NCI-H524 treated with DMSO at 0.1 percent for 48 hours (cell line): ENCODE measurements around the gene KSR2.
"Not testable (repeated sequence)": the region's sequence is repeated elsewhere in the genome, so short reads cannot be mapped to it uniquely, and the experiment has no call there.

Experiments used
- DNase-seq: peaks from one replicate; lab custom pipeline; 2025; lab: John Stamatoyannopoulos, UW

KSR2 gene

GRCh38 chr12:117968826-117969659, at the start of gene KSR2:
Gene KSR2 (minus strand): TSS chr12:117968990. CDS start chr12:117968255, 735 bp downstream.
- DNase-seq: peak; percentile 41

DNA sequence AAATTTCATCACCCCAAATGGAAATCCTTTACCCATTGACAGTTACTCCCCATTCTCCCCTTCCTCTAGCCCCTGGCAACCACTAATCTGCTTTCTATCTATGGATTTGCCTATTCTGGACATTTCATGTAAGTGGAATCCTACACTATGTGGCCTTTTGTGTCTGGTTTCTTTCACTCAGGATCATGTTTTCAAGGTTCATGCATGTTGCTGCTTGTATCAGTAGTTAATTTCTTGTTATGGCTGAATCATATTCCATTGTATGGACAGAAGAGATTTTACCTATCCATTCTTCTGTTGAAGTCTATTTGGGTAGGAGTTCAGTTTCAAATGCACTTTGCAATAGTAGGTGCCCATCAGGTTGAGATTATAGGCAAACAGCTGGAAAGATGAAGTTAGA, 49.1 kb upstream of the KSR2 start:
- DNase-seq: no peak

GRCh38 chr12:118016424-118017264, 47.9 kb upstream of the KSR2 start, which contains the start of gene RFC5:
Gene RFC5 (plus strand): TSS chr12:118016703. CDS start chr12:118016828, 125 bp downstream.
- DNase-seq: peak; percentile 79

DNA sequence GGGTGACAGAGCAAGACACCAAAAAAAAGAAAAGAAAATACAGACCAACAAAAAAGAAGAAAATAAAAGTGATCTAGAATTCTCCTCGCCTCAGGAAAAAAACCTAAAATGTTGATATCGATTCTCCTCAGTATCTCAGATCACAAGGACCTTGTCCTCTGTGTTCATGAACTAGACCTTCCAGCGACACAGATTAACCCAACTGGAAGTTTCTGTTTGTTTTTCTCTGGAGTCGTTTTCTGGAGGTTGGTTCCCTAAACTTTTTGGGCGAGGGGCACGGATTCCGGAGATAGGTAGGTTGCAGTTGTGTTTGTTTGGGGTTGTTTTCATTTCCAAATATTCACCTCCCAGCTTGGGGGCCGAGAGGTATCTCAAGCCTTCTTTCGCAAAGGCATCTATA, 47.2 kb upstream of the KSR2 start:
- no peak for DNase-seq

DNA sequence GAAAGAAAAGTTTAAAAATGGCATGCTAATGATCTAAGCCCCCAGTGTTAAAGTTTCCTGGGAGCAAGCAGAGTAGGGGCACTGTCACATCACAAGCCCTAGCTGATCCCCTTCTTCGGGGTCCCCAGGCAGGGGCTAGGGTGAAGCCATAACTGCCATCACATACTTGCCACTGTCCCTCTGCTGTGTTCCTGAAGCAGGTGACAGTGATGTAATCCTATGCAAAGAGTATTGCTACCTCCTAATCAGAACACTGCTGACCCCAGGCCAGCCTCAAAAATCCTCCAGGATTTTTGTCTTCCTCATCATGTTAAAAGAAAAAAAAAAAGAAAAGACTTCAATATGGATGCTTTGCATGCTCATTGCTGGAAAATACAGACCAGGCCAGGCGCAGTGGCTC, 46.5 kb upstream of the KSR2 start:
- DNase-seq: no peak

- no peak for DNase-seq
Observed at GRCh38 chr12:118013283-118013682, 44.5 kb upstream of the KSR2 start.

- DNase-seq: no peak
Observed at GRCh38 chr12:118011961-118012360, 43.2 kb upstream of the KSR2 start.

DNA sequence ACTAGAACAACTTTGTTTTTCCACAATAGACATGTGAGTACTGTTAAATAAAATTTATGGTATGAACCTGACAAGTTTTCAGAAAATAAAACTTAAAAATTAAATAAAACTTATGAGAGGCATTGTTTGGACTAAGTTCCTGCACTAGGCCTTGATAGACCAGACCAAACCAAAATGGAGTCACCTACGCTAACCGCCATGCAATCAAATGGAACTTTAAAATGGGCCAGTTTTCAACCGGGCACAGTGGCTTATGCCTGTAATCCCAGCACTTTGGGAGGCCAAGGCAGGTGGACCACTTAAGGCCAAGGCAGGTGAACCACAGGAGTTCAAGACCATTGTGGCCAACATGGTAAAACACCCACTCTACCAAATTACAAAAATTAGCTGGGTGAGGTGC, 42.6 kb upstream of the KSR2 start:
- DNase-seq: no peak

- DNase-seq: no peak
Observed at GRCh38 chr12:118010903-118011302, 42.1 kb upstream of the KSR2 start.

GRCh38 chr12:117999806-118000205, 31.0 kb upstream of the KSR2 start:
- not testable (repeated sequence) for DNase-seq

GRCh38 chr12:117998719-117999118, 29.9 kb upstream of the KSR2 start:
- no peak for DNase-seq

DNA sequence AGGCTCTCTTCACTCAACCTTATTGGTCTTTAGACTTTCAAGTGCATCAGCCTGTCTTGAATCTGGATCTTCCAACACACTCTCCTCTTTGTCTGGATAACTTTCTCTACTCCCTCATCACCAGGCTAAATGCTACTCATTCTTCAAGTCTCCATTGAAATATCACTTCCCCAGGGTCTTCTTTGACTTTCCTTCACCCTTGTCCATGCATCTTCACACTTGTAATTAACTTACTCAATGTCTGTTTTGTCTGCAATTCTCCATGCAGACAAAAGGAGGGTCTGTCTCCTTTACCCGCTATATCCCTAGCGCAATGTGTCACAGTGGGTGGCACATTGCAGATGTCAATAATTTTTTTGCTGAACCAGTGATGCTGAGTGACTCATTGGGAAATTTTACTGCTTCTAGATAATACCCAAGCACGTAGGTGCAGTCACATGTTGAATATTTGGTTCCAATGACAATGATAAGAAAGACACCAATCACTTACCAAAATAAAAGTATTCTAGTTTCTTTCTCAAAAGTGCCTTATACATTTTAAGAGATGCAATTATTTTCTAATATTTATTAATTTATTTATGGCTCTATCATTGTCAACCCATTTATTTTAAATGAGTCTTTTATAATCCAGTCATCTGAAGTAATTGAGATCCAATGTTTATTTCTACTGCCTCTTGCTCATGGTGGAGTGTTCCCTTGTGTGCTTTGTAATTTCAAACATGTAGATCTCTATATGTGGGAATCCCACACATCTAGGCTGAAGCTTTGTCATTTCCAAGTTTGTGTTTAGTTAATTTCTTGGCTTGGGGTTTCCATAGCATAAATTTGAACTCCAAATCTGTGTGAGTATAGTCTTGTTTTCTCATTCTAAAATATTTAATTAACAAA, 26.0 kb upstream of the KSR2 start:
- no peak for DNase-seq

DNA sequence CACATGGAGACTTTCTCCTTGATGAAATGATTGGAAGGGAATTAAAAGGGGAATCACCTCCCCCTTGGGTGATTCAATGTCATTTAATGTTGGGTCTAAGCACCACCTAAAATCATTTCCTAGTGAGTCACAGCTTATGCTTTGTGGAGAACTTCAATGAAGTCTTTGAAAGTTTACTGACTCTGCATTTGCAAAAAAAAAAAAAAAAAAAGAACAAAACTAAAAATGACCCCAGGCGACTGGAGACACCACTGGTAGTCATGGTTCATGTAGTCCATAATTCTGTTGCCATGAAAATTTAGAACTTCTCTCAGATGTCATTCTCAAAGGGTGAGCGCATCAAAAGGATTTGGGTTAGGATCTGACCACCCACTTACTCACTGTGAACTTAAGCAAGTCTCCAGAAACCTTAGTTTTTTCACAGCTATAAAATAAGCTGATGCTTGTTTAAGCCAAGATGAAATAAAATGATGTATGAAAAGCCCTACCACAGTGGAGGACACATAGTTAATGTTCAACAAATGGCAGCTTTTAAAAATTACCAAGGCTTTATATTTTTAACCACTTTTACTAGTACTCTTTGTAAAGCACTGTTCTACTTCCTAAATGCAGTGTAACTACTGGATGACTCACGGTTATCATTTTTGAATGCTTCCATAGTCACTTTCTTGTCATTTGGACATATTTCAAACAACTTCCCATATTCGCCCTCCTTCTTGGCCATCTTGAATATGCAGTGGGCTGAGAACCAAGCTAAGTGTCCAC, 18.1 kb upstream of the KSR2 start:
- DNase-seq: no peak

GRCh38 chr12:117985182-117985581, 16.4 kb upstream of the KSR2 start:
- DNase-seq: no peak

- peak; percentile 30 for DNase-seq
Observed at GRCh38 chr12:117981267-117981666, 12.5 kb upstream of the KSR2 start.

GRCh38 chr12:117980616-117981015, 11.8 kb upstream of the KSR2 start:
- DNase-seq: peak; percentile 7

DNA sequence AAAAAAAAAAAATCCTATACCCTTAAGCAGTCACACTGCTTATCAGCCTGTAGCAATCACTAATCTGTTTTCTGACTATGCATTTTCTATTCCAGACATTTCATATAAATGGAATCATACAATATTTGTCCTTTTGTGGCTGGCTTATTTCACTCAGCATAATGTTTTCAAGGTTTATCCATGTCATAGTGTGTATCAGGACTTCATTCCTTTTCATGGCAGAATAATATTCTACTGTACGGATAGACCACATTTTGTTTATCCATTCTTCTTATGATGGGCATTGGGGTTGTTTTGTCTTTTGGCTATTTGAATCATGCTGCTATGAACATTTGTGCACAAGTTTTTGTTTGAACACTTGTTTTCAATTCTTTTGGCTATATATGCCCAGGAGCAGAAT, 8.6 kb upstream of the KSR2 start:
- no peak for DNase-seq

DNA sequence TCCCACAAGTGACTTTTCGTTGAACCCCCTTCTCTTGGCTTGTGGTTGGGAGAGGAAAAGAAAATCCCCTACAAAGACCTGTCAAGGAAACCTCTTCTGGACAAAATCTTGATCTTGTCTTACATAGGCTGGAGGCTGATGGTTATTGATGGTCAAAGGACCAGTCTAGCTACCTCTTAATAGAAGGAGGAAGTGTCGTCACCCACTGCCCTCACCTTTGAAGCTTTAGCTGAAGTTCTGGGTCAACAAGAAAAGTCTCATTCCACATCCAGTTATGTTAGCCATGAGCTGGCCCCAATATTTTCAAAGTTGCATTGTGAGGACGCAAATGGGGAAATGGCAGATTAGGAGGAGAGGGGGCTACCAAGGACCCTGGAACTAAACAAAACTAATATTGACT, 6.2 kb upstream of the KSR2 start:
- DNase-seq: no peak

- DNase-seq: peak; percentile 29
Observed at GRCh38 chr12:117972301-117972700, 3.5 kb upstream of the KSR2 start.

DNA sequence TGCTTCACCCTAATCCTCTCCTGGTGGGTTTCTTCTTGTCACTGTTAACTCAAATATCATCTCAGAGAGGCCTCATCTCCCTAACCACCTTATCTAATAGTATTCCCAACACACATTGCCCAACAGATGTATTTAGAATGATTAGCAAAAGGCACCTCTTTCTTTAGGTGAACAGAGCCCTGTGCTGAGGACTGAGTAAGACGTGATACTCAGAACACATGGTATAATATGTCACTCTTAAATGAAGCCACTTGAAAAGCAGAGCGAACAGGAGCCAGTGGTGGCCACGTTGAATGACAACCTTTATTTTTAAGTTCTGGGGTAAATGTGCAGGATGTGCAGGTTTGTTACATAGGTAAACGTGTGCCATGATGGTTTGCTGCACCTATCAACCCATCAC, 1.5 kb upstream of the KSR2 start:
- no peak for DNase-seq

DNA sequence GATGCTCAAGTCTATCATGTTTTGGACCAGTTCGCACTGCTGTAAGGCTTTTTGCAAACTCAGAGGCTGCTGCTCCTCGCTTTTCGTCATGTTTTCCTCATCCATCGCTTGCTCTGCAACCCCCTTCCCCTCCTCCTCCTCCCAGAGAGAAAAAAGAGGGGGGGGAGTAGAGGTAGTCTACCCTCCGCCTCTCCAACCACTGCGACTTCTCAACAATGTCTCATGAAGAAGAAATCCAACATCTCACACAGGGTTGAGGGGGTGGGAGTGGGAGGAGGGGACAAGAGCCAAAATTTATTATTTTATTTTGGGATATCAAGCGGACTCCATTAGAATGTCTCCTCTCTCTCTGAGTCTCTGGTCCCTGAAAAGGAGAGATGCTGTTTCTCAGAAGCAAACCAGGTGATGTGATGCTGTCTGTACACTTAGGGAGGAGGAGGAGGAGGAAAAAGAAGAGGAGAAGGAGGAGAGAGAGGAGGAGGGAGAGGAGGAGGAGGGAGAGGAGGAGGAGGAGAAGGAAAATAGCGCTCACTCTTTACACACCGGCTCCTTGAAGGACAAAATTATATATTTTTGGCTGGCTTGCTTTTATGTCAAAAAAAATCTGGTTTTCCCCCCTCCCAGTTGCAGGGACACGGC, 520 bp downstream of the KSR2 start:
- DNase-seq: no peak
